ENCODE data around the gene CD7.
A peak's percentile ranks its signal among the peaks of the same experiment; 100 is the strongest.

Gene CD7

GRCh38 chr17:82342361-82343079 is 25.1 kb upstream of the CD7 start:
- CTCF ChIA-PET = no interaction called here
- Mint-ChIP-seq H3K4me3 (no peak overlapping the region), H3K36me3 (no peaks in the 10 kb centered on the region), H3K27me3 (peaks cover 48% of the 10 kb centered on the region), H3K4me1 (peaks cover 7% of the 10 kb centered on the region), H3K9me3 (peaks cover 2% of the 10 kb centered on the region), H3K27ac (no peak overlapping the region)
- no peak for DNase-seq

- Mint-ChIP-seq H3K27me3 (peaks cover 43% of the 10 kb centered on the region), H3K36me3 (peaks cover 1% of the 10 kb centered on the region), H3K4me1 (peaks cover 15% of the 10 kb centered on the region), H3K4me3 (no peak overlapping the region), H3K27ac (no peak overlapping the region), H3K9me3 (peaks cover 2% of the 10 kb centered on the region)
- CTCF ChIA-PET = no interaction called here
- DNase-seq = no peak
Observed at GRCh38 chr17:82339634-82340580, 22.5 kb upstream of the CD7 start.

GRCh38 chr17:82338858-82339633 is 21.6 kb upstream of the CD7 start:
- peaks cover 2% of the 10 kb centered on the region for H3K36me3 Mint-ChIP-seq
- peaks cover 23% of the 10 kb centered on the region for H3K4me1 Mint-ChIP-seq
- CTCF ChIA-PET = interaction anchor here (0.7 to 1.3 kb wide), 2 partner anchors 18 to 96 kb away, joined by 3 read pairs; no protein-coding TSS in a partner anchor
- H3K27me3 Mint-ChIP-seq = peaks cover 46% of the 10 kb centered on the region
- peaks cover 2% of the 10 kb centered on the region for H3K9me3 Mint-ChIP-seq
- no peak for DNase-seq
- H3K4me3 Mint-ChIP-seq = no peak overlapping the region
- H3K27ac Mint-ChIP-seq = no peak overlapping the region

GRCh38 chr17:82334622-82335394 is 17.4 kb upstream of the CD7 start:
- no peaks in the 10 kb centered on the region for H3K9me3 Mint-ChIP-seq
- peak overlapping the region; percentile 96 for H3K4me3 Mint-ChIP-seq
- peaks cover 2% of the 10 kb centered on the region for H3K36me3 Mint-ChIP-seq

GRCh38 chr17:82334204-82334621 is 16.8 kb upstream of the CD7 start:
- H3K27me3 Mint-ChIP-seq = peaks cover 60% of the 10 kb centered on the region
- H3K27ac Mint-ChIP-seq = peak overlapping the region; percentile 95
- no peaks in the 10 kb centered on the region for H3K9me3 Mint-ChIP-seq
- CTCF ChIA-PET = interaction anchor here (1.4 to 1.6 kb wide), 2 partner anchors 10 to 33 kb away, joined by 4 to 5 read pairs; no protein-coding TSS in a partner anchor
- H3K4me3 Mint-ChIP-seq = peak overlapping the region; percentile 96
- peaks cover 39% of the 10 kb centered on the region for H3K4me1 Mint-ChIP-seq
- no peak for DNase-seq
- H3K36me3 Mint-ChIP-seq = peaks cover 2% of the 10 kb centered on the region

More at GRCh38 chr17:82334622-82335394, 17.4 kb upstream of the CD7 start:
- DNase-seq = peak; percentile 58
- H3K27ac Mint-ChIP-seq = peak overlapping the region; percentile 95
- CTCF ChIA-PET = no interaction called here
- H3K27me3 Mint-ChIP-seq = peaks cover 65% of the 10 kb centered on the region
- peaks cover 39% of the 10 kb centered on the region for H3K4me1 Mint-ChIP-seq

- peak; percentile 47 for DNase-seq
- Mint-ChIP-seq H3K4me3 (peak within 1 kb of the TSS; percentile 96), H3K9me3 (no peaks in the 10 kb centered on the region), H3K4me1 (peaks cover 39% of the 10 kb centered on the region), H3K27ac (peak within 1 kb of the TSS; percentile 95), H3K27me3 (peaks cover 53% of the 10 kb centered on the region), H3K36me3 (peaks cover 2% of the 10 kb centered on the region)
- CTCF ChIA-PET = interaction anchor here (1.4 to 1.8 kb wide), 3 partner anchors 10 to 33 kb away, joined by 4 to 5 read pairs (median 4); no protein-coding TSS in a partner anchor
Observed at GRCh38 chr17:82333279-82334171, 16.1 kb upstream of the CD7 start, which contains the start of gene SECTM1. Gene SECTM1 (minus strand): TSS chr17:82333766. CDS start chr17:82327240, 6,526 bp downstream.

GRCh38 chr17:82332669-82333278 is 15.4 kb upstream of the CD7 start:
- CTCF ChIA-PET = interaction anchor here (1.4 to 1.8 kb wide), 3 partner anchors 11 to 32 kb away, joined by 4 to 5 read pairs (median 4); no protein-coding TSS in a partner anchor
- DNase-seq = no peak
- Mint-ChIP-seq H3K27ac (peak overlapping the region; percentile 49), H3K4me3 (peak overlapping the region; percentile 78), H3K27me3 (peaks cover 50% of the 10 kb centered on the region), H3K9me3 (no peaks in the 10 kb centered on the region), H3K4me1 (peaks cover 39% of the 10 kb centered on the region), H3K36me3 (peaks cover 2% of the 10 kb centered on the region)

GRCh38 chr17:82331345-82331939 is 14.0 kb upstream of the CD7 start:
- Mint-ChIP-seq H3K27me3 (peaks cover 50% of the 10 kb centered on the region), H3K4me1 (peaks cover 37% of the 10 kb centered on the region), H3K9me3 (no peaks in the 10 kb centered on the region), H3K27ac (no peak overlapping the region), H3K36me3 (peaks cover 2% of the 10 kb centered on the region), H3K4me3 (no peak overlapping the region)
- DNase-seq = no peak
- CTCF ChIA-PET = interaction anchor here (0.8 kb wide), 1 partner anchor 31 kb away, joined by 4 read pairs; no protein-coding TSS in a partner anchor

- Mint-ChIP-seq H3K4me1 (peaks cover 30% of the 10 kb centered on the region), H3K36me3 (peaks cover 2% of the 10 kb centered on the region), H3K9me3 (no peaks in the 10 kb centered on the region), H3K27ac (no peak overlapping the region), H3K27me3 (peaks cover 50% of the 10 kb centered on the region), H3K4me3 (no peak overlapping the region)
- DNase-seq = no peak
- CTCF ChIA-PET = interaction anchor here (0.8 to 2.0 kb wide), 2 partner anchors 10 to 30 kb away, joined by 4 to 7 read pairs; no protein-coding TSS in a partner anchor
Observed at GRCh38 chr17:82330322-82331239, 13.2 kb upstream of the CD7 start.

GRCh38 chr17:82329683-82330321 is 12.4 kb upstream of the CD7 start:
- Mint-ChIP-seq H3K4me3 (no peak overlapping the region), H3K27ac (no peak overlapping the region), H3K36me3 (no peaks in the 10 kb centered on the region), H3K4me1 (peaks cover 24% of the 10 kb centered on the region), H3K9me3 (no peaks in the 10 kb centered on the region), H3K27me3 (peaks cover 48% of the 10 kb centered on the region)
- DNase-seq = no peak
- CTCF ChIA-PET = interaction anchor here (2.0 kb wide), 1 partner anchor 9 kb away, joined by 7 read pairs; no protein-coding TSS in a partner anchor

Data from activated naive CD4-positive, alpha-beta T cell treated with anti-CD3 and anti-CD28 coated beads, Interleukin-2, amount 10 ng/mL, durations not matched to agents 7 days and 5 days (primary cell).